Measurements from ENCODE around the gene SPEM1.

SPEM1 gene

DNA sequence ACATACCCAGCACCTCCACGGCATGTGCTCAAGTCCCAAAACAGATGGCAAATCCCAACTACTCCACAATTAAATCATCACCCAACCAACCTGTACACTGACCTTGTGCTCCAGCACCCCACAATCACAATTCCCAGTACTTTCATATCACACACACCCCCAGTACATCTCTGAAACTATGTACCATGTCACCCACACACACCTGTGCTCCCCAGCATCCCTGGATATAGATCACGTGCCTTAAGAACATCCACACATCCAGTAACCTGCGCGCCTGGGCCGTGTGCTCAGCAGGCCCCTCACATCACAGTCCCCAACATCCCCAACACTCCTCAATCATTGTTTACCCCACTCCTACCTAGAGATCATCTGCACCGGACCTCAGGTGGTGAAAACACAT lies 10.4 kb upstream of the SPEM1 start:
- Histone ChIP-seq H3K9me3 (ENCODE audit: control insufficient read depth, insufficient read depth, low read length) (no peaks in the 10 kb centered on the region), H3K79me2 (ENCODE audit: control insufficient read depth, low read length) (no peaks in the 10 kb centered on the region), H3F3A (ENCODE audit: control insufficient read depth, insufficient read depth) (0 out of 2 replicates have a peak, but pooled peaks cover 2% of the 10 kb centered on the region), H3K27me3 (ENCODE audit: control insufficient read depth, low read length) (no peaks in the 10 kb centered on the region), H3K4me3 (ENCODE audit: low read length) (no peak overlapping the region), H3K4me2 (ENCODE audit: low read length) (no peak overlapping the region), H3K9me2 (replicated peaks; ENCODE audit: control insufficient read depth, low read length) (no peaks in the 10 kb centered on the region), H3K27ac (ENCODE audit: low read depth, low read length) (no peak overlapping the region), H4K20me1 (ENCODE audit: control insufficient read depth, insufficient read depth, low read depth, low read length) (no peaks in the 10 kb centered on the region), H3K36me3 (ENCODE audit: control insufficient read depth, low read length) (no peaks in the 10 kb centered on the region), H3K4me1 (ENCODE audit: control insufficient read depth, low read length) (peaks cover 3% of the 10 kb centered on the region; the same call in 1 of the 2 replicates)
- TF ChIP-seq EZH2phosphoT487 (IDR thresholded peaks at IDR 0.05; ENCODE audit: borderline replicate concordance, low read length): no peak
- TF ChIP-seq, protein P1, sequence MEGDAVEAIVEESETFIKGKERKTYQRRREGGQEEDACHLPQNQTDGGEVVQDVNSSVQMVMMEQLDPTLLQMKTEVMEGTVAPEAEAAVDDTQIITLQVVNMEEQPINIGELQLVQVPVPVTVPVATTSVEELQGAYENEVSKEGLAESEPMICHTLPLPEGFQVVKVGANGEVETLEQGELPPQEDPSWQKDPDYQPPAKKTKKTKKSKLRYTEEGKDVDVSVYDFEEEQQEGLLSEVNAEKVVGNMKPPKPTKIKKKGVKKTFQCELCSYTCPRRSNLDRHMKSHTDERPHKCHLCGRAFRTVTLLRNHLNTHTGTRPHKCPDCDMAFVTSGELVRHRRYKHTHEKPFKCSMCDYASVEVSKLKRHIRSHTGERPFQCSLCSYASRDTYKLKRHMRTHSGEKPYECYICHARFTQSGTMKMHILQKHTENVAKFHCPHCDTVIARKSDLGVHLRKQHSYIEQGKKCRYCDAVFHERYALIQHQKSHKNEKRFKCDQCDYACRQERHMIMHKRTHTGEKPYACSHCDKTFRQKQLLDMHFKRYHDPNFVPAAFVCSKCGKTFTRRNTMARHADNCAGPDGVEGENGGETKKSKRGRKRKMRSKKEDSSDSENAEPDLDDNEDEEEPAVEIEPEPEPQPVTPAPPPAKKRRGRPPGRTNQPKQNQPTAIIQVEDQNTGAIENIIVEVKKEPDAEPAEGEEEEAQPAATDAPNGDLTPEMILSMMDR (IDR thresholded peaks at IDR 0.05; ENCODE audit: low read depth, low read length, poor library complexity, severe bottlenecking): no peak

GRCh38 chr17:7410634-7411426 lies 9.3 kb upstream of the SPEM1 start:
- TF ChIP-seq, protein P1 (IDR thresholded peaks at IDR 0.05; ENCODE audit: low read depth, low read length, poor library complexity, severe bottlenecking): no peak
- TF ChIP-seq EZH2phosphoT487 (IDR thresholded peaks at IDR 0.05; ENCODE audit: borderline replicate concordance, low read length): no peak
- Histone ChIP-seq H3K79me2 (ENCODE audit: control insufficient read depth, low read length) (no peaks in the 10 kb centered on the region), H4K20me1 (ENCODE audit: control insufficient read depth, insufficient read depth, low read depth, low read length) (no peaks in the 10 kb centered on the region), H3F3A (ENCODE audit: control insufficient read depth, insufficient read depth) (0 out of 2 replicates have a peak, but pooled peaks cover 2% of the 10 kb centered on the region), H3K9me3 (ENCODE audit: control insufficient read depth, insufficient read depth, low read length) (no peaks in the 10 kb centered on the region), H3K4me2 (ENCODE audit: low read length) (no peak overlapping the region), H3K4me1 (ENCODE audit: control insufficient read depth, low read length) (no peaks in the 10 kb centered on the region), H3K27me3 (ENCODE audit: control insufficient read depth, low read length) (no peaks in the 10 kb centered on the region), H3K9me2 (replicated peaks; ENCODE audit: control insufficient read depth, low read length) (no peaks in the 10 kb centered on the region), H3K4me3 (ENCODE audit: low read length) (no peak overlapping the region), H3K36me3 (ENCODE audit: control insufficient read depth, low read length) (no peaks in the 10 kb centered on the region), H3K27ac (ENCODE audit: low read depth, low read length) (no peak overlapping the region)

- Histone ChIP-seq H3K4me2 (ENCODE audit: low read length) (no peak overlapping the region), H3K27ac (ENCODE audit: low read depth, low read length) (no peak overlapping the region), H3K4me1 (ENCODE audit: control insufficient read depth, low read length) (no peaks in the 10 kb centered on the region), H3K4me3 (ENCODE audit: low read length) (no peak overlapping the region), H3K27me3 (ENCODE audit: control insufficient read depth, low read length) (no peaks in the 10 kb centered on the region), H3K9me2 (replicated peaks; ENCODE audit: control insufficient read depth, low read length) (no peaks in the 10 kb centered on the region), H3F3A (ENCODE audit: control insufficient read depth, insufficient read depth) (0 out of 2 replicates have a peak, but pooled peaks cover 2% of the 10 kb centered on the region), H3K9me3 (ENCODE audit: control insufficient read depth, insufficient read depth, low read length) (no peaks in the 10 kb centered on the region), H3K79me2 (ENCODE audit: control insufficient read depth, low read length) (no peaks in the 10 kb centered on the region), H3K36me3 (ENCODE audit: control insufficient read depth, low read length) (no peaks in the 10 kb centered on the region), H4K20me1 (ENCODE audit: control insufficient read depth, insufficient read depth, low read depth, low read length) (no peaks in the 10 kb centered on the region)
- TF ChIP-seq, protein P1 (IDR thresholded peaks at IDR 0.05; ENCODE audit: low read depth, low read length, poor library complexity, severe bottlenecking): no peak
- TF ChIP-seq EZH2phosphoT487 (IDR thresholded peaks at IDR 0.05; ENCODE audit: borderline replicate concordance, low read length): no peak
Observed at GRCh38 chr17:7411427-7411750, 8.7 kb upstream of the SPEM1 start.

All from DOHH2 (cell line).